Measurements from ENCODE around the gene ISCA2. TPM values are rescaled to one million over a fixed set of nuclear protein-coding genes. Genes with fewer than 3 reads are reported as not detected.

Gene ISCA2
- total and polyA plus RNA-seq, 4 donors, result 19.7 to 24.7 (median 21.5) TPM

GRCh38 chr14:74501691-74502090 lies 8.1 kb downstream of the ISCA2 start:
- DNase-seq, result no peak
- Histone ChIP-seq H3K4me3 (no peak overlapping the region), H3K9me3 (ENCODE audit: control insufficient read depth in 4 of 4, insufficient read depth in 3 of 4, low read length in 3 of 4) (no peaks in the 10 kb centered on the region), H3K27me3 (ENCODE audit: control insufficient read depth in 3 of 3, insufficient read depth in 3 of 3, low read length in 2 of 3) (peaks cover 0 to 1% (median 0%) of the 10 kb centered on the region in 3 donors), H3K9ac (ENCODE audit: insufficient read depth in 1 of 2, low read length in 2 of 2) (no peak overlapping the region), H3K4me1 (ENCODE audit: control insufficient read depth in 5 of 5, insufficient read depth in 5 of 5, low read length in 5 of 5) (peaks cover 0 to 8% (median 0%) of the 10 kb centered on the region in 5 donors), H3K27ac (ENCODE audit: low read depth in 1 of 2, low read length in 1 of 2) (no peak overlapping the region), H3K36me3 (ENCODE audit: control insufficient read depth in 4 of 4, insufficient read depth in 4 of 4, low read length in 4 of 4) (peaks cover 0 to 4% (median 0%) of the 10 kb centered on the region in 4 donors)
- no peak for ATAC-seq (ENCODE audit: insufficient read depth, low FRiP score)
- WGBS, 2 donors, result 49 to 60% methylated on average over 5 of the region's 5 CpGs
- TF ChIP-seq, protein P1, sequence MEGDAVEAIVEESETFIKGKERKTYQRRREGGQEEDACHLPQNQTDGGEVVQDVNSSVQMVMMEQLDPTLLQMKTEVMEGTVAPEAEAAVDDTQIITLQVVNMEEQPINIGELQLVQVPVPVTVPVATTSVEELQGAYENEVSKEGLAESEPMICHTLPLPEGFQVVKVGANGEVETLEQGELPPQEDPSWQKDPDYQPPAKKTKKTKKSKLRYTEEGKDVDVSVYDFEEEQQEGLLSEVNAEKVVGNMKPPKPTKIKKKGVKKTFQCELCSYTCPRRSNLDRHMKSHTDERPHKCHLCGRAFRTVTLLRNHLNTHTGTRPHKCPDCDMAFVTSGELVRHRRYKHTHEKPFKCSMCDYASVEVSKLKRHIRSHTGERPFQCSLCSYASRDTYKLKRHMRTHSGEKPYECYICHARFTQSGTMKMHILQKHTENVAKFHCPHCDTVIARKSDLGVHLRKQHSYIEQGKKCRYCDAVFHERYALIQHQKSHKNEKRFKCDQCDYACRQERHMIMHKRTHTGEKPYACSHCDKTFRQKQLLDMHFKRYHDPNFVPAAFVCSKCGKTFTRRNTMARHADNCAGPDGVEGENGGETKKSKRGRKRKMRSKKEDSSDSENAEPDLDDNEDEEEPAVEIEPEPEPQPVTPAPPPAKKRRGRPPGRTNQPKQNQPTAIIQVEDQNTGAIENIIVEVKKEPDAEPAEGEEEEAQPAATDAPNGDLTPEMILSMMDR (IDR thresholded peaks at IDR 0.05; ENCODE audit: control extremely low read depth, extremely low read depth), result no peak

GRCh38 chr14:74502236-74503019 lies 8.9 kb downstream of the ISCA2 start:
- Histone ChIP-seq H3K27ac (ENCODE audit: low read depth in 1 of 2, low read length in 1 of 2) (no peak overlapping the region), H3K36me3 (ENCODE audit: control insufficient read depth in 4 of 4, insufficient read depth in 4 of 4, low read length in 4 of 4) (peaks cover 0 to 4% (median 0%) of the 10 kb centered on the region in 4 donors), H3K4me1 (ENCODE audit: control insufficient read depth in 5 of 5, insufficient read depth in 5 of 5, low read length in 5 of 5) (peaks cover 0 to 8% (median 0%) of the 10 kb centered on the region in 5 donors), H3K9ac (ENCODE audit: insufficient read depth in 1 of 2, low read length in 2 of 2) (no peak overlapping the region), H3K4me3 (no peak overlapping the region), H3K27me3 (ENCODE audit: control insufficient read depth in 3 of 3, insufficient read depth in 3 of 3, low read length in 2 of 3) (peaks cover 0 to 7% (median 0%) of the 10 kb centered on the region in 3 donors), H3K9me3 (ENCODE audit: control insufficient read depth in 4 of 4, insufficient read depth in 3 of 4, low read length in 3 of 4) (no peaks in the 10 kb centered on the region)
- peak in 2 of 3 donors; percentile 53 to 62 for DNase-seq
- ATAC-seq (ENCODE audit: insufficient read depth, low FRiP score), result no peak
- 82 to 85% methylated on average over 21 of the region's 21 CpGs for WGBS, 2 donors
- TF ChIP-seq, protein P1 (IDR thresholded peaks at IDR 0.05; ENCODE audit: control extremely low read depth, extremely low read depth), result no peak

DNA sequence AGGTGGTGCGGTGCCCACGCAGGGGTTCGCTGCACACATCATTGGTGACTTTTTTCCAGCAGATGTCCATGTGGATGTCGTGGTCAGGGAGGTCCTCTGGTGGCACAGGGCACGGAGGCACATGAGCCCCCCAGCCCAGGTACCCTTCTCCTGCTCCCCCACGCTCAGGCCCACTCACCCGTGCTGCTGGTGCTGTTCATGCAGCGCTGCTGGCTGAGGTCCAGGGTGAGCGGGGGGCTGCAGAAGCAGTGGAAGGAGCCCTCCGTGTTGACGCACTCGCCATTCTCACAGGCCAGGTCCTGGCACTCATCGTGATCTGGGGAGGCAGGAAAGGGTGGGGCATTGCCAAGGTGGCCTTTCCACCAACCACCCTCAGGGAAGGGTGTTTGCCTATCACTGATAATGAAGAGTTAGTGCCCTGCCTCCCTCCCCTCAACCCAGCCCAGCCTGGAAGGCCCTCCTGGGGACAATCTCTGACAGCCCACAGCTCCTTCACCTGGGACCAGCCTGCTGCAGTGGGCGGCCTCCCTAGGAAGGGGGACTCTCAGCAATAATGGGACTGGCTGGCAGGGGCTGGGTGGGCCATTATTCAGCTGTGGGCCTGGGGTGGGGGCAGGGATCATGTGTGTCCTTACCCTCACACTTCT lies 9.8 kb downstream of the ISCA2 start:
- TF ChIP-seq, protein P1 (IDR thresholded peaks at IDR 0.05; ENCODE audit: control extremely low read depth, extremely low read depth), result no peak
- Histone ChIP-seq H3K27me3 (ENCODE audit: control insufficient read depth in 3 of 3, insufficient read depth in 3 of 3, low read length in 2 of 3) (peaks cover 0 to 7% (median 0%) of the 10 kb centered on the region in 3 donors), H3K9ac (ENCODE audit: insufficient read depth in 1 of 2, low read length in 2 of 2) (no peak overlapping the region), H3K4me3 (no peak overlapping the region), H3K36me3 (ENCODE audit: control insufficient read depth in 4 of 4, insufficient read depth in 4 of 4, low read length in 4 of 4) (peaks cover 0 to 4% (median 0%) of the 10 kb centered on the region in 4 donors), H3K9me3 (ENCODE audit: control insufficient read depth in 4 of 4, insufficient read depth in 3 of 4, low read length in 3 of 4) (no peaks in the 10 kb centered on the region), H3K27ac (ENCODE audit: low read depth in 1 of 2, low read length in 1 of 2) (no peak overlapping the region), H3K4me1 (ENCODE audit: control insufficient read depth in 5 of 5, insufficient read depth in 5 of 5, low read length in 5 of 5) (peaks cover 0 to 8% (median 0%) of the 10 kb centered on the region in 5 donors)
- WGBS, 2 donors, result 85 to 89% methylated on average over 14 of the region's 14 CpGs
- ATAC-seq (ENCODE audit: insufficient read depth, low FRiP score) (no peak), DNase-seq (no peak)

All from lung (tissue), 12 donors.